Immature natural killer cell (primary cell): ENCODE measurements around the gene TM6SF1. TPM values are rescaled to one million over a fixed set of nuclear protein-coding genes. Genes with fewer than 3 reads are reported as not detected.

Source experiments
- DNase-seq, 3 donors: peaks; one replicate each; pipeline ENCODE4 v3.0.0; 2022; ENCODE audit warnings: mixed read lengths in 1 of 3
- H3K27ac Mint-ChIP-seq, 6 donors: one replicate each; pipeline ENCODE4 v1.8.0; 2020; ENCODE audit warnings: mixed read lengths in 6 of 6, mild to moderate bottlenecking in 5 of 6, inconsistent platforms in 4 of 6, moderate library complexity in 3 of 6
- H3K27me3 Mint-ChIP-seq, 3 donors: one replicate each; pipeline ENCODE4 v1.8.0; 2020 to 2021; ENCODE audit warnings: low read depth in 3 of 3, mild to moderate bottlenecking in 3 of 3, mixed read lengths in 3 of 3, moderate library complexity in 3 of 3, inconsistent platforms in 1 of 3
- H3K36me3 Mint-ChIP-seq, 3 donors: one replicate each; pipeline ENCODE4 v1.8.0; 2020; ENCODE audit warnings: mixed read lengths in 3 of 3, inconsistent platforms in 2 of 3, mild to moderate bottlenecking in 2 of 3
- H3K4me1 Mint-ChIP-seq, 2 donors: one replicate each; pipeline ENCODE4 v1.8.0; 2020; ENCODE audit warnings: inconsistent platforms in 2 of 2, mild to moderate bottlenecking in 2 of 2, mixed read lengths in 2 of 2, moderate library complexity in 1 of 2
- H3K4me3 Mint-ChIP-seq, 5 donors: one replicate each; pipeline ENCODE4 v1.8.0; 2020; ENCODE audit warnings: mild to moderate bottlenecking in 5 of 5, mixed read lengths in 5 of 5, inconsistent platforms in 3 of 5, moderate library complexity in 3 of 5
- H3K9me3 Mint-ChIP-seq, 6 donors: one replicate each; pipeline ENCODE4 v1.8.0; 2020; ENCODE audit warnings: mild to moderate bottlenecking in 6 of 6, mixed read lengths in 6 of 6, inconsistent platforms in 4 of 6, moderate library complexity in 3 of 6
- polyA plus RNA-seq, 3 donors: library from polyadenylated mRNA; unstranded; fragments of 300-500 nt; fragmentation: Illumina TruSeq; gene quantifications; one replicate each; pipeline ENCODE4 v1.2.3, GENCODE V29; 2021

Gene TM6SF1
- polyA plus RNA-seq, 3 donors from 2014 or later: 17.2 to 20.2 (median 17.9) TPM

- Mint-ChIP-seq H3K27me3 (peaks cover 5 to 21% (median 11%) of the 10 kb centered on the region in 3 donors), H3K9me3 (peaks cover 0 to 9% (median 3%) of the 10 kb centered on the region in 6 donors), H3K4me3 (no peak overlapping the region), H3K4me1 (no peaks in the 10 kb centered on the region), H3K36me3 (no peaks in the 10 kb centered on the region), H3K27ac (no peak overlapping the region)
- DNase-seq: no peak
Measured at GRCh38 chr15:83099290-83099689, 8.2 kb upstream of the TM6SF1 start.

GRCh38 chr15:83100097-83100646 lies 7.3 kb upstream of the TM6SF1 start:
- Mint-ChIP-seq H3K4me3 (no peak overlapping the region), H3K27me3 (peaks cover 5 to 21% (median 9%) of the 10 kb centered on the region in 3 donors), H3K9me3 (peaks cover 0 to 9% (median 3%) of the 10 kb centered on the region in 6 donors), H3K27ac (no peak overlapping the region), H3K36me3 (no peaks in the 10 kb centered on the region), H3K4me1 (no peaks in the 10 kb centered on the region)
- no peak for DNase-seq

GRCh38 chr15:83102346-83102745 lies 5.1 kb upstream of the TM6SF1 start:
- Mint-ChIP-seq H3K36me3 (no peaks in the 10 kb centered on the region), H3K4me1 (peaks cover 0 to 7% of the 10 kb centered on the region in 2 donors), H3K4me3 (no peak overlapping the region), H3K27ac (no peak overlapping the region), H3K9me3 (peaks cover 0 to 9% (median 3%) of the 10 kb centered on the region in 6 donors), H3K27me3 (peaks cover 12 to 21% (median 14%) of the 10 kb centered on the region in 3 donors)
- no peak for DNase-seq

GRCh38 chr15:83104141-83104540 lies 3.3 kb upstream of the TM6SF1 start:
- Mint-ChIP-seq H3K4me1 (peaks cover 13 to 19% of the 10 kb centered on the region in 2 donors), H3K27me3 (peaks cover 15 to 17% (median 15%) of the 10 kb centered on the region in 3 donors)

GRCh38 chr15:83105440-83105839 lies 2.0 kb upstream of the TM6SF1 start:
- H3K27me3 Mint-ChIP-seq: peaks cover 8 to 17% (median 13%) of the 10 kb centered on the region in 3 donors
- no peaks in the 10 kb centered on the region for H3K36me3 Mint-ChIP-seq
- peaks cover 0 to 2% (median 0%) of the 10 kb centered on the region in 6 donors for H3K9me3 Mint-ChIP-seq
- H3K27ac Mint-ChIP-seq: no peak overlapping the region
- H3K4me3 Mint-ChIP-seq: peak overlapping the region; percentile 19 to 74 (median 54)
- no peak for DNase-seq
- H3K4me1 Mint-ChIP-seq: peaks cover 26 to 32% of the 10 kb centered on the region in 2 donors

More at GRCh38 chr15:83104141-83104540, 3.3 kb upstream of the TM6SF1 start:
- H3K4me3 Mint-ChIP-seq: peak overlapping the region in 2 of 5 donors; percentile 25 to 36
- H3K36me3 Mint-ChIP-seq: no peaks in the 10 kb centered on the region
- no peak for DNase-seq
- peaks cover 0 to 2% (median 0%) of the 10 kb centered on the region in 6 donors for H3K9me3 Mint-ChIP-seq
- peak overlapping the region in 1 of 6 donors; percentile 62 for H3K27ac Mint-ChIP-seq

GRCh38 chr15:83107841-83108181 lies 366 bp downstream of the TM6SF1 start:
- Mint-ChIP-seq H3K36me3 (peaks cover 0 to 8% (median 4%) of the 10 kb centered on the region in 3 donors), H3K4me1 (peaks cover 27 to 34% of the 10 kb centered on the region in 2 donors), H3K9me3 (no peaks in the 10 kb centered on the region), H3K4me3 (peak overlapping the region; percentile 87 to 98 (median 91)), H3K27me3 (peaks cover 8 to 17% (median 9%) of the 10 kb centered on the region in 3 donors), H3K27ac (peak overlapping the region; percentile 34 to 97 (median 88))
- no peak for DNase-seq

- H3K9me3 Mint-ChIP-seq: no peaks in the 10 kb centered on the region
- H3K27ac Mint-ChIP-seq: peak overlapping the region; percentile 34 to 97 (median 88)
- H3K4me3 Mint-ChIP-seq: peak overlapping the region; percentile 87 to 98 (median 91)
- H3K4me1 Mint-ChIP-seq: peaks cover 27 to 34% of the 10 kb centered on the region in 2 donors
- H3K27me3 Mint-ChIP-seq: peaks cover 7 to 17% (median 9%) of the 10 kb centered on the region in 3 donors
- peaks cover 0 to 8% (median 4%) of the 10 kb centered on the region in 3 donors for H3K36me3 Mint-ChIP-seq
- DNase-seq: peak; percentile 67 to 72 (median 70)
Measured at GRCh38 chr15:83108266-83109219, 1.1 kb downstream of the TM6SF1 start.

- no peaks in the 10 kb centered on the region for H3K9me3 Mint-ChIP-seq
- peaks cover 0 to 13% (median 7%) of the 10 kb centered on the region in 3 donors for H3K36me3 Mint-ChIP-seq
- H3K27ac Mint-ChIP-seq: peak overlapping the region in 5 of 6 donors; percentile 84 to 97 (median 89)
- H3K4me1 Mint-ChIP-seq: peaks cover 27 to 34% of the 10 kb centered on the region in 2 donors
- peaks cover 3 to 17% (median 12%) of the 10 kb centered on the region in 3 donors for H3K27me3 Mint-ChIP-seq
- DNase-seq: no peak
- peak overlapping the region in 2 of 5 donors; percentile 4 to 39 for H3K4me3 Mint-ChIP-seq
Measured at GRCh38 chr15:83109532-83109931, 2.1 kb downstream of the TM6SF1 start.

GRCh38 chr15:83110381-83110780 lies 2.9 kb downstream of the TM6SF1 start:
- Mint-ChIP-seq H3K9me3 (no peaks in the 10 kb centered on the region), H3K4me1 (peaks cover 27 to 34% of the 10 kb centered on the region in 2 donors), H3K4me3 (peak overlapping the region in 1 of 5 donors; percentile 7), H3K27me3 (peaks cover 3 to 17% (median 12%) of the 10 kb centered on the region in 3 donors), H3K27ac (peak overlapping the region in 3 of 6 donors; percentile 51 to 97 (median 89)), H3K36me3 (peaks cover under 1 to 17% (median 7%) of the 10 kb centered on the region in 3 donors)
- DNase-seq: no peak

GRCh38 chr15:83111149-83111548 lies 3.7 kb downstream of the TM6SF1 start:
- Mint-ChIP-seq H3K27ac (peak overlapping the region in 1 of 6 donors; percentile 70), H3K4me3 (peak overlapping the region in 1 of 5 donors; percentile 67), H3K27me3 (peaks cover 3 to 14% (median 9%) of the 10 kb centered on the region in 3 donors), H3K36me3 (peaks cover 5 to 23% (median 7%) of the 10 kb centered on the region in 3 donors), H3K4me1 (peaks cover 27 to 34% of the 10 kb centered on the region in 2 donors), H3K9me3 (no peaks in the 10 kb centered on the region)
- no peak for DNase-seq

GRCh38 chr15:83112233-83112955 lies 4.9 kb downstream of the TM6SF1 start:
- H3K4me1 Mint-ChIP-seq: peaks cover 27% of the 10 kb centered on the region in 2 donors
- no peak for DNase-seq
- no peak overlapping the region for H3K4me3 Mint-ChIP-seq
- H3K9me3 Mint-ChIP-seq: no peaks in the 10 kb centered on the region
- peak overlapping the region in 2 of 6 donors; percentile 12 to 28 for H3K27ac Mint-ChIP-seq
- peaks cover 3 to 7% (median 5%) of the 10 kb centered on the region in 3 donors for H3K27me3 Mint-ChIP-seq
- H3K36me3 Mint-ChIP-seq: peaks cover 5 to 23% (median 7%) of the 10 kb centered on the region in 3 donors

GRCh38 chr15:83112956-83113299 lies 5.5 kb downstream of the TM6SF1 start:
- Mint-ChIP-seq H3K27ac (no peak overlapping the region), H3K4me1 (peaks cover 27% of the 10 kb centered on the region in 2 donors), H3K4me3 (no peak overlapping the region), H3K27me3 (peaks cover 3 to 6% (median 5%) of the 10 kb centered on the region in 3 donors), H3K9me3 (no peaks in the 10 kb centered on the region), H3K36me3 (peaks cover 5 to 23% (median 7%) of the 10 kb centered on the region in 3 donors)
- DNase-seq: no peak
